ENCODE results near the gene RIBC2.

GRCh38 chr22:45452565-45453379 is 39.3 kb downstream of the RIBC2 start:
- TF ChIP-seq ZNF565 (CRISPR knock-in tag; conservative IDR thresholded peaks at IDR 0.05; ENCODE audit: low read depth) (no peak), ZFP30 (CRISPR knock-in tag; IDR thresholded peaks at IDR 0.05) (no peak), RARB (CRISPR knock-in tag; IDR thresholded peaks at IDR 0.05) (no peak), ZFP3 (CRISPR knock-in tag; IDR thresholded peaks at IDR 0.05) (no peak), ARNTL (CRISPR knock-in tag; IDR thresholded peaks at IDR 0.05; ENCODE audit: borderline replicate concordance, low read depth) (no peak), ZC3H10 (CRISPR knock-in tag; IDR thresholded peaks at IDR 0.05) (no peak), CSRNP3 (CRISPR knock-in tag; IDR thresholded peaks at IDR 0.05) (no peak), ZNF8 (CRISPR knock-in tag; IDR thresholded peaks at IDR 0.05) (no peak), SNAI2 (CRISPR knock-in tag; IDR thresholded peaks at IDR 0.05) (no peak), TSHZ2 (CRISPR knock-in tag; IDR thresholded peaks at IDR 0.05) (no peak), TCF4 (CRISPR knock-in tag; IDR thresholded peaks at IDR 0.05; ENCODE audit: borderline replicate concordance) (no peak), TOX (CRISPR knock-in tag; IDR thresholded peaks at IDR 0.05; ENCODE audit: borderline replicate concordance) (no peak), GLIS3 (CRISPR knock-in tag; IDR thresholded peaks at IDR 0.05) (no peak), CREB5 (CRISPR knock-in tag; IDR thresholded peaks at IDR 0.05; ENCODE audit: low read depth) (no peak)
